ENCODE results near the gene ECT2L. TPM values are rescaled to one million over a fixed set of nuclear protein-coding genes. Genes with fewer than 3 reads are reported as not detected.

ECT2L gene
- total RNA-seq, 1 donor from 2014 or later: not detected

DNA sequence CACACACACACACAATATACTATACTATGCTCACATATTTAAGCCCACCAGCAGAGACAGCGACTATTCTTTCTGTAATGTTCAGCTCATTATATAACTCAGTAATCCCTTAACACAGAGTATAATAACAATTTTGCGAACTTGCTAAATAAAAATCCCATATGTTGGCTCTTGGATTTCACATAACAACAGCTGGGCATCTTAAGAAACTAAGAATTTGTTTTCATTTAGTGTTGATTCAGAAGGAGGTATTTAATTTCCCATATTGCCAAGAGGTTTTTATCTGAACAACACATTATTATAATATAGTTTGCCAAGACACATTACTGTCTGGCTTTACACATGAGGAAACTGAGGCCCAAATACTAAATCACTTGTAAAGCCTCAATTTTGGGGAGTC is 7.4 kb downstream of the ECT2L start:
- no peak for DNase-seq (ENCODE audit: low read depth)

DNA sequence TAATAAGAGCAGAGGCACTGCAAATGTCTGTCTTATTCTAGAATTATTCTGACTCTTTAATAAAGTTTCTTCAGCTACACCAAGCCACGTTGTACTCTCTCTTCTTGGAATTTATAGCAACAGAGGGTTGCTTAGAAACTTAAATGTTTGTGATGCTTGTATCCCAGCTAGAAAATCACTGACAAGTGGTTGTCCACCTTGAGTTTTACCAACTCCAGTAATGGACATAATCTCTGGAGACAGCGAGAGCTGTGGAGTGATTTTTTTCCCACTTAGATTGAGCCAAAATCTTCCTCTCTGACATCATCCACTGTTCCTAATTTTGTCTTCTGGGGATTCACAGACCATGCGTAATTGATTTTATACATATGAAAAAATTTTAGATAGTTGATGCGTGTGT is 8.0 kb downstream of the ECT2L start:
- DNase-seq (ENCODE audit: low read depth): peak; percentile 17

DNA sequence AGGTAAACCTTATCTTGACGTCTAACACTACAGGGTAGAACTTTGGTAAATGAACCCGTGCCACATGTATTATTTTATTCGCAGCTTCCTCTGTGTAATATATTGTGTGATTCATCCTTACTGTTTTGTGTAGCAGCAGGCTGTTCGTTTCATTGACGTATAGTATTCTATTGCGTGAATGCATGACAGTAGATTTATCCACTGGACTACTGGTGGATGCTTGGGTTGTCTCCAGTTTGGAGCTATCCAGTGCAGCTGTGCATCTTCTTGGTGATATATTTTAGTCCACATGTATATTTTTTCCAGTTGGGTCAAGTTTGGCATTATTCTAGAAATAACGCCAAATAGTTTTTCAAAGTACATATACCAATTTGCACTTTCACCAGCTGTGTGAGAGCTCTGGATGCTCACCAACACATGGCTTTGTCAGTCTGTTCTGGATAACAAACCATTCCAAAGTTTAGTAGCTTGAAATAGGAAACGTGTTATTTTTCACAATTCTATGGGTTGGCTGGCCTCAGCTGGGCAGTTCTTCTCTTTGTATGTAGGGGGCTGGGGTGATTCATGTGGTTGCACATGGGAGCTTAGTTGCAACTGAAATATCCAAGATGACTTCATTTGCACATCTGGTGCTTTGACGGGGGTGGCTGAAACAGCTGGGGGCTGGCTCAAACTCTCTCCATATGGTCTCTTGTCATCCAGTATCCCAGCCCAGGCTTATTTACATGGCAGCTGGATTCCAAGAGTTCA is 9.3 kb downstream of the ECT2L start:
- peak; percentile 57 for DNase-seq (ENCODE audit: low read depth)

DNA sequence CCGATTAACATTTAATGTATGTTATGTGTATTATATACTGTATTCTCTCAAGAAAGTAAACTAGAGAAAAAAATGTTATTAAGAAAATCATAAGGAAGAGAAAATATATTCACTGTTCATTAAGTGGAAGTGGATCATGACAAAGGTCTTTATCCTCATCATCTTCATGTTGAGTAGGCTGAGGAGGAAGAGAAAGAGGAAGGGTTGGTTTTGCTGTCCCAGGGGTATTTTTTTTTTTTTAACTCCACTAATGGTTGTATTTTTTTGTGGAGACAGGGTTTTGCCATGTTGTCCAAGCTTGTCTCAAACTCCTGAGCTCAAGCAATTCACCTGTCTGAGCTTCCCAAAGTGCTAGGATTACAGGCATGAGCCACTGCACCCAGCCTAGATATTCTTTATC is 11.0 kb downstream of the ECT2L start:
- DNase-seq (ENCODE audit: low read depth): no peak

DNA sequence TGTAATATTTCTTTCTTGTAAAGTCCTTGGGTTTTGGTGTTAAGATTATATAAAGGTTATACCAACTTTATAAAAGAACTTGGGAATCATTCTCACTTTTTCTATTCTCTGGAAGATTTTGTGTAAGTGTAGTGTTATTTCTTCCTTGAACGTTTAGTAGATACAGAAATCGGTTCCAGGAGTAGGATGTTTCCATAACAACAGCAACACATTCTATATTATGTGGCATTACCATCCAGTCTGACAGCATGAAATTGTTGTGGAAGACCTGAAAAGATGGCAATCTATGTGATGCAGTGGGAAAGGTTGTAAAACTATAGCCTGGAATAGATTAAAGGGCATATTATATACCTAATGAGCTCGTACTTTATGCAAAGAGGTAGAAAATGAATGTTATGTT is 13.8 kb downstream of the ECT2L start:
- no peak for DNase-seq (ENCODE audit: low read depth)

DNA sequence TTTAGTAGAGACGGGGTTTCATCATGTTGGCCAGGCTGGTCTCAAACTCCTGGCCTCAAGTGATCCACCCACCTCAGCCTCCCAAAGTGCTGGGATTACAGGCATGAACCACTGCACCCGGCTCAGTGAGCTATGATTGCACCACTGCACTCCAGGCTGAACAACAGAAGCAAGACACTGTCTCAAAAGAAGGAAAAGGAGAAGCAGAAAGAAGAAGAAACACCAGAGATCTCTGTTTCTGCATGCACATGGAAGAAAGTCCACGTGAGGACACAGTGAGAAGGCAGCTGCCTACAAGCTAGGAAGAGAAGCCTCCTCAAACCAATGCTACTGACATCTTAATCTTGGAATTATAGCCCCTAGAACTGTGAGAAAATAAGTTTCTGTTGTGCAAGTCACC is 16.0 kb downstream of the ECT2L start:
- no peak for DNase-seq (ENCODE audit: low read depth)

DNA sequence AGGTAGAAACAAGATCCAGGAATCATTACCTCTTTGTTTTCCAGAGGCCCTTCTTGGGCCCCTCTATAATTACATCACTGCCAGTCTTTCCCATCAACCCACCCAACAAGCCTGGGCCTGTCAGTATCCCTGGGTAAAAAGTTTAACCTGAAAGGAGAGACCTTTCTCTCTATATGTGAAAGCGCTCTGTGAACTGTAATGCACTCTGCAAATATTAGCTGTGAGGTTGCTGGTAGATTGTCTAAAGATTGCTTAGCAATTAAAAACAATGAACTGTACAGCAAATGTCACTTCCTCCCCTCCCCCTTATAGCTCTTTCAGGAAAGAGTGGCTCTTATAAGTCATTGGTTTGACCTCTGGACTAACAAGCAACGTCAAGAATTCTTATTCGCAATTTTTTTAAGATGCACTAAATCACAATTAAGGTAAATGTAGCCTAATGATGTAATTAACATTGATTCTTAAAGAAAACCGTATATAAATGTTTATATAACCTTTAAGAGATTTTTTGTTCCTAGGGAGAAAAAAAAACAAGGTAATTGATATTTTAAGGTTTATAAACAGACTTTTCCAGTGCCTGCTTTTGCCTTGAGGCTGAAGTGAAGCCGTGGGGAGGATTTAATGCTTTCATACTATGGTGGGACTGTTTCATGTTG is 18.4 kb downstream of the ECT2L start:
- DNase-seq (ENCODE audit: low read depth): no peak

DNA sequence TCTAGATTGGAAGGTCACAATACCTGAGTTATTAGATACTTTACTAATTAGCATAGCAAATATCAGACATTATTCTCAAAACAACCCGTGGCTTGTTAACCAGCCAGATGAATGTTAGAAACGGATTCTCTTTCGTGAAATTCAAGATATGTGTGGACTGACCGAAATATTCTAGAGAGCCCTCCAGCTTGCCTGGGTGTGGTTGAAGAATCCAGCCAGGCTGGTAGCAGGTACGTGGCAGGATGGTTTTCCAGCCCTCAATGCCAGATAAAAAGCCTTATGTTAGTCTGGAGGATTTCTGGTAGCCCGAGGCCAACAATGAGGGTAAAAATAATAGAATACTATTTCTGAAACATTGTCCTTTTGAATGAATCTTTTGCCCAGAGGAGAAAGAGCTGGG is 19.3 kb downstream of the ECT2L start:
- DNase-seq (ENCODE audit: low read depth): no peak

DNA sequence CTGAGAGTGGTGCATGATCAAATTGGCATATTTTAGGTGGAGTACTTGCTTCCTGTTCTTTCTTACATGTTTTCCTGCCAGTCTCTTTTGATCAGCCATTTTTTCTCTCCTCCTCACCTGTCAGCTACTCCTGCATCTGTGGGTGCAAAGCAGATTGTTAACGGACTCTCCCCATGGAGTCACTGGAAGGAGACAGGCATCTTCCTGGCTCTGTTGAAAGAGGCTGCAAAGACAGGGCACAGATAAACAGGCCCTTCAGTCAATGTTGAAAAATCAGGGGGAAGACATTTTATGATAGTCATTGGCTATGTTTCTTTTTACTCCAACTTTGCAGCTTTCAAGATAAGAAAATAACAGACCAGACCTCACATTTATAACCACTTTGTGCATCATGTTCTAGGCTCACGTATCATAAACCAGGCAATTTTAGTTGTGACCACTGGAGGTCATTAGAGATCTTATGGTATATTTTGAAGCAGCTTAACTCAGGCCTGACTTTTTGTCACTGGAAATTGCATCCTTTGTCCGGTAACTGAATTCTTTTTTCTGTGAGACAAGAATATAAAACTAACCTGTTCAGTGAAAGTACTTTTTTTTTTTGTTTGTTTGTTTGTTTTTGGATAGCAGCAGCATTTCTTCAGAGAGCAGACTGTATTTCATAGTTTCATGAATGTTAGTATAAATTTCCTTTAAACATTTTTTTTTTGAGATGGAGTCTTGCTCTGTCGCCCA is 20.1 kb downstream of the ECT2L start:
- DNase-seq (ENCODE audit: low read depth): peak; percentile 74

DNA sequence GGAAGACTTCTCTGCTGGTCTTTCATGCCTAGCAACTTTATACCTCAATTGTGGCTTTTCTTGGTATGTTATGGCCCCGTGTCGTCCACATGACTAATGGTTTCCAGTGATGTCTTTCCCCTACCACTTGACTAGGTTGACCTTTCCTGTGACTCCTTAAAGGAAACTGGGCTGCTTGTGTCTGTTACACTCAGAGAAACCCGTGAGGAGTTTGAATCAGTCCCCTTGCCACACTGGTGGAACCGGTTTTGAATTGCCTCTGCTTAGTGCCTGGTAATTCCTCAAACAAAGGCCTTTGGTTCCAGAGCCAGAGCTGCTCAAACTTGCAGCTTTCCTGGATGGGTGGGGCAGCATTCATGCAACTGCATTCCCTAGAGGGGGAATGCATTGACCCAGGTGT is 21.9 kb downstream of the ECT2L start:
- peak; percentile 75 for DNase-seq (ENCODE audit: low read depth)

DNA sequence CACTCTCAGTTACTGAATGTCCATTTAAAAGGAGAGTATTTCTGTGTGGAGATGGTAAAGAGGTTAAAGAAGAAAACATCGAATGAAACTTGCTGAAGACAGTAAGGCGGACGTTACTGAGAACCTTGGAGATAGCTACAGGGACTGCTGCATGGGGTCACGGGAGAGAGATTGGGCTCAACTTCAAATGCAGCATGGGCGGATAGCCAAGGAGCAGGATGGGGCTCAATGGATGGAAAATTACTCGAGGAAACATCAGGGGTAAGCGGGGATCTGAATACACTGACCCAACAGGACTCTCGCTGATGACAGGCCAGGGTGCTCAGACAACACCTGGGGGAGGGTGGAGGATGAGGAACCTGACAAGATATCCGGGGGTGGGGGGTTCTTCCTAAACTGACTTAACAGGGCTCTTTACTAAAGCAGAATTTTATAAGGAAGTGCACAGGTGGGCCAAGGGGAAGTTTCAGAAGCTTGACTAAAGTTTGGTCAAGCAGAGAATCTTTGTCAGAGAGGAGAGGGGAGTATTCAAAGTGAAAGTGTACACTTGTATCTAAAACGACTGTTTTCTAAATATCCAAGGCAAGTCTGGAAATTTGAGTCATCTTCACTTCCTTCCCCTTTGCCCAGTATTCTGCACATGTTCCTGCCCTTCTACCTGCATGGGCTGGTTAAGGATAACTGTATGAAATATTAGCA is 22.8 kb downstream of the ECT2L start:
- DNase-seq (ENCODE audit: low read depth): no peak

DNA sequence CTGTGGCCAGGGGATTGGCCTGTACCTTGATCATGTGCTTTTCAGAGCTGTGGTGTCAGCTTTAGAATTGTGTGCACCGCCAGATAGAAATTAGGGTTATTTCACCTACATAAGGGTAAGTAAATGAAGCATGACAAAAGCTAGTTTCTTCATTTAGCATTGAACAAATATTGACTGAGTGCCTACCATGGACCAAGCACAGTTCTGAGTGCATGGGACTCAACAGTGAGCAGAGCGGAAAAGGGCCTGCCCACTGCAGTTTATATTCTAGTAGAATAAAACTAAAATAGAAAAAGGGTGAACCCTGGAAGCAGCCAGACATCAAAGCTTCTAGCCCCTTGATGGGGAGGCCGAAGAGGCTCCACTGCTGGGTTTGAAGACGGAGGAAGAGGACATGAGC is 25.6 kb downstream of the ECT2L start:
- DNase-seq (ENCODE audit: low read depth): no peak

DNA sequence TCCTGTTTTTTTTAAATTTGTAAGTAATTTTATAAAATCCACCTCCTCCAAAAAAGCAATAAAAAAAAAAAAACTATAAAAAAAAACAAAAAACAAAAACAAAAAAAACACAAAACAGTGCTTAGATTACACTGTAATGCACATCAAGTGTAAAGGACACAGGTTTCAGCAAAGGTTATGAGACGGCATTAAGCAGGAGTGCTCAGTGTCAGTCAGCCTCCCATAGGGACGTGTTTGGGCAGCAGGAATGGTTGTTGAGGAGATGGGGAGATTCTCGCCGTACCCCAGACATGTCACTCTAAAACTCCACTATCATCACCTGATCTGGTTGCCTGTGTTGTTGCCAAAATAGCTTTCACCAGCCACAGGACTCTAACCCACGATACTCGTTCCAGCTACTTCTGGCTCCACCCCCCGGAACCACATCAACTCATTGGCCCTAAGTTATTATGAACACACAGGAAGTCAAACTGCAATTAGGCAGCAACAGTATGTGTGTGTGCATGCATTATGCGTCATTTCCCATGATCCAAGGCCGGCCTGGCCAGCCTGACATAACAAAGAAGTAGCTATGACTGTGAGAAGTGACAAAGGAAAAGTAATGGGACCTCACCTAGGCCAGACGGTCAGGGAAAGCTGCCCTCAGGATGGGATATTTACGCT is 28.7 kb downstream of the ECT2L start:
- no peak for DNase-seq (ENCODE audit: low read depth)

DNA sequence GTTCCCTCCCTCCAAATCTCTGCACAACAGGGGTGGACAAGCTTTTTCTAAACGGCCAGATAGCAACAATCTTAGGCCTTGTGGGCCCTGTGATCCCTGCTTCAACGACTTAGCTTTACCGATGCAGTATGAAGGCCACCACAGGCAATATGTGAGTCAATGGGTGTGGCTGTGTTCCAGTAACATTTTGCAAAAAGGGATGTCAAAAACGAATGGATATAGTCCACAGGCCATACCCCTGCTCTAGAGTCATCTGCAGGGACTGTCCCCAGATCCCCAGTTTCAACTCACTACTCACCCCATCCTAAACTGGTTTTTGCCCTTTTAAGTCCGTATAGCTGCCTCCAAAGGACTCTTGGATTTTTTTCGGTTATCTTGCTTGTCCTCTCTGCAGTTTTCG is 34.4 kb downstream of the ECT2L start:
- DNase-seq (ENCODE audit: low read depth): no peak

DNA sequence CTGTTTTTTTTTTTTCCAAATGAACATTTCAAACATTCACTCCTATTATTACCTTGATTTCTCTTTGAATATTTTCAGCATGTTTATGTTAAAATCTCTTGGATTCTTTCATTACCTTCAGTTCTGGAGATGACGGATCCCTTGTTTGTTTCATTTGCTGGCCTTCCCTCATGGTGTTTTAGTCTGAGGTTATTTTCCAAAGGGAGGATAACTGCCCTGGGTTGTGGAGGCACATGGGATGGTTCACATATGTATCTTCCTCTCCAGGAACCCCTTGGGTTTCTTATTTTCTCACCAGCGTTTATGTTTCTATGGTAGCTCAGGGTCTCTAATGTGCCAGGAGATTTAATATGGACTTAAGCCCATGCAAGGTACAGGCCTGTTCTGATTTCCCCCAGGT is 36.3 kb downstream of the ECT2L start:
- DNase-seq (ENCODE audit: low read depth): no peak

DNA sequence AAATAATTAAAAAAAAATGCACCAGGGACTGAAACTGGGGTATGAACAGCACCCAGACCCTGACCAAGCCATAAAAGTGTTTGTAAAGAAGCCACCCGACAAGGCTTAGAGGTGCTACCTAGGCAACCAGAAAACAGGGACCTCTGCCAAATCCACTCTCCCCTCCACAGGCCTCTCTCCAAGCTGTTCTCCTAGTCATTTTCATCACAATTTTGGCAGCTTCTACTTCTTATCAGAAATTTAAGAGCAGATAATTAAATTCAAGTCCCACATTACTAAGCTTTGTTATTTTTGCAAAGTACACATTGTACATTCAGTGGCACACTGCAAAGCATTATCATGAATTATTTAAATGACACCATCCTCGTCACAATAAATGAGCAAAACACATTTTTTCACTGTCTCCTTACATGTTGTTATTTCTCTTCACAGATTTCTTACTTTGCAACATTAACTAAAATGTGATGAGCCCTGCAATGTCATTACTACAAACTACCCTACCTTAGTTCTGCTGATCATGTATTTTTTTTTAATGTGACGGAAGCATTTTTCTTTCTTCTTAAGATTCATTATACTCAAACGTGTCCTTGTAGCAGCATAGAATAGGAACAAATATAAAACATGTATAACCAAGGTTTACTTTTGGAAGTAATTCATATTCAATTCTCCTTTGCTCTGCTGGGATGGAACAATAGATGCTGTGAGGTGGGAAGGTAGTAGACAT is 38.1 kb downstream of the ECT2L start:
- no peak for DNase-seq (ENCODE audit: low read depth)

DNA sequence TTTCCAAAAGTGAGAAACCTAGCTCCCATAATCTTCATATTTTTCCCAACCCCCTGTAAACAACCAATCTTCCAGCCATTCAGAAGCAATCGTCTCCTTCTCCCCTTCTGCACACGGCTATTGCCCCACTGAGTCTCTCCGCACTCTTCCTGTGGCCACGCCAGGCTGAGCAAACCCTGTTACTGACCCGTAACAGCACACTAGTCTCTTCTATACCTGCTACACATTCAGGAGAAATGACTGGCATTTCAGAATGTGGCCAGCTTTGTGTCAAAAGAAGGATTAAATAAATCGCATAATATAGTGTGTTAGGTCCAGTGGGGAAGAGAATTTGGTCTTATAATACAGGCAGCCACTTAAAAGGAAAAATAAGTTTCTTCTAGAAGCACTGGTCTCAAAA is 41.4 kb downstream of the ECT2L start:
- DNase-seq (ENCODE audit: low read depth): no peak

DNA sequence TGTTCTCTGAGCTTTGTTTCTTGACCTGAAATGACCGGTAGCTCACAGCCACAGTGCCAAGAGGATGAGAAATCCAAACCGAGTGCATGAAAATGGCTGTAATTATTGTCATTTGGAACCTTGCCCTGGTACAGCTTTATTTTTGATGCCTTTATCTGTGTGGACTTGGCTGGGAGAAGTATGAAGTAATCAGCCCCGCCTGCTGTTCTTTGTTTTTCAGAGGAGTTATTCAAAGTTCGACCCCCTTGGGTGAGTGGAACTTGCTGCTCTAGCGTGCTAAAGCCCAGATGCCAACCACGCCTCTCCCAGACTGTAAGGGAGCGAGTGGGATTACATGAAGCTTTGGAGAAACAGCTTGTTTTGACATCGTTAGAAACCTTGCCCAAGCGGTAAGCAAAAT is 48.3 kb downstream of the ECT2L start:
- DNase-seq (ENCODE audit: low read depth): peak; percentile 80

DNA sequence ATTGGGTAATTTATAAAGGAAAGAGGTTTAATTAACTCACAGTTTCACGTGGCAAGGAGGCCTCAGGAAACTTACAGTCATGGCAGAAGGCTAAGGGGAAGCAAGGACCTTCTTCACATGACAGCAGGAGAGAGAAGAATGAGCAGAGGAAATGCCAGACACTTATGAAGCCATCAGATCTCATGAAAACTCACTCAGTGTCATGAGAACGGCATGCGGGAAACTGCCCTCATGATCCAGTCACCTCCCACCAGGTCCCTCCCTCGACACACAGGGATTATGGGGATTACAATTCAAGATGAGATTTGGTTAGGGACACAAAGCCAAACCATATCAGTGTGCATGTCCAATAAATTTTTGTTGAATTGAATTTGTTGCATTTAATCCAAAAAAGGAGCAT is 52.0 kb downstream of the ECT2L start:
- no peak for DNase-seq (ENCODE audit: low read depth)

DNA sequence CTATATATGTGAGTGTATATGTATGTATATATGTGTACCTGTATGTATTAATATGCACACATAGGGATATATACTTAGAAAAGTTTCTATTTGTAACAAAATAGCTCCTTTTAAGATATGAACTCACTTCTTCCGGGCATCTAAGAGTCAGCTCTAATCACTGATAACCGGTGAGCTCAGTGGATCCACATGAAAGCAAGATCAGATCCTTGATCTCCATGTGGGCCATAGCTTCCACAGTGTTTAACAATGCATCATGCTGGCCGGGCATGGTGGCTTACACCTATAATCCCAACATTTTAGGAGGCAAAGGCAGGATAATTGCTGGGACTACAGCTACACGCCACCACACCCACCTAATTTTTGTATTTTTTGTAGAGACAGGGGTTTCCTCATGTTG is 52.6 kb downstream of the ECT2L start:
- no peak for DNase-seq (ENCODE audit: low read depth)

DNA sequence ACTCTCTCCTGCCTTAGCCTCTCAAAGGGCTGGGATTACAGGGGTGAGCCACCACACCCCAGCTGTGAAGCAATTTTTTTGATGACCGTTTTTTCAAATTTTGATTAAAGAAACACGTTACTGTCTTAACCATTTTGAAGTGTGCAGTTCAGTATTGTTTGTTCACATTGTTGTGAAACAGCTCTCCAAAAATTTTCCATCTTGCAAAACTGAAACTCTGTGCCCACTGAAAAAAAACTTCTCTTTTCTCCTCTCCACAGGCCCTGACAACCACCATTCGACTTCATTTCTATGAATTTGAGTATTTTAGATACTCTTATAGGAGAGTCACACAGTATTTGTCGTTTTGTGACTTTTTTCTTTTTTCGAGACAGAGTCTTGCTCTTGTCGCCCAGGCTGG is 53.9 kb downstream of the ECT2L start:
- DNase-seq (ENCODE audit: low read depth): no peak
